Testis (tissue), 3 donors: ENCODE data around the gene CASR. TPM values are rescaled to one million over a fixed set of nuclear protein-coding genes. Genes with fewer than 3 reads are reported as not detected.

Experiments
- DNase-seq: peaks from one replicate; pipeline ENCODE4 v3.0.0-alpha.2; 2019
- H3K27ac ChIP-seq, 2 donors: fragments of 200-600 bp; sonication (generic); one replicate each; pipeline ENCODE4 v1.5.1; 2019
- H3K27me3 ChIP-seq: fragments of 200-600 bp; sonication (generic); one replicate; pipeline ENCODE4 v1.5.1; 2019
- H3K36me3 ChIP-seq: fragments of 200-600 bp; sonication (generic); one replicate; pipeline ENCODE4 v1.5.1; 2017; ENCODE audit warnings: low read depth; ENCODE audit errors: missing control alignments
- H3K4me1 ChIP-seq: fragments of 200-600 bp; sonication (generic); one replicate; pipeline ENCODE4 v1.5.1; 2019
- H3K4me3 ChIP-seq, 2 donors: fragments of 200-600 bp; sonication (generic); one replicate each; pipeline ENCODE4 v1.5.1; 2017 to 2019
- H3K9me3 ChIP-seq: fragments of 200-600 bp; sonication (generic); one replicate; pipeline ENCODE4 v1.5.1; 2017
- CTCF ChIP-seq, 3 experiments: fragments of 450-650 bp in 2 of 3; fragments of 200-600 bp in 1 of 3; sonication (generic) in 1 of 3; IDR thresholded peaks; one replicate each; pipeline ENCODE4 v1.5.1; 2016 to 2019; ENCODE audit warnings: antibody characterized with exemption in 3 of 3, mild to moderate bottlenecking in 2 of 3, moderate library complexity in 1 of 3
- POLR2A ChIP-seq: fragments of 450-650 bp; IDR thresholded peaks from one replicate; pipeline ENCODE4 v1.6.1; 2017; ENCODE audit warnings: antibody characterized with exemption, mild to moderate bottlenecking, moderate library complexity
- WGBS, 2 donors: methylation state at CpG; one replicate each; pipeline ENCODE4 v1.1.5; 2018; 5-methylcytosine and 5-hydroxymethylcytosine counted together
- intact Hi-C: fragments of 100-400 bp; cut with DNase I; formaldehyde crosslinking; loops from one replicate; pipeline ENCODE4 v1.15.1; 2023; ENCODE audit warnings: low total_unique reads
- polyA plus RNA-seq: library from polyadenylated mRNA; stranded (reverse); fragments of 350-450 nt; fragmentation: Illumina TruSeq; extraction: RNeasy Lipid Tissue Mini Kit (QIAGEN cat#74804); gene quantifications from one replicate; pipeline ENCODE4 v1.2.3, GENCODE V29; 2014; ENCODE audit warnings: low read depth, low replicate concordance; ENCODE audit not compliant: insufficient read depth
- total RNA-seq, 2 donors: library from RNA; depleted of rRNA; stranded (reverse); fragments of >200 nt; gene quantifications; one replicate each; pipeline ENCODE4 v1.2.3, GENCODE V29; 2016

CASR gene
- total and polyA plus RNA-seq, 3 donors from 2014 or later: 0.30 to 1.4 (median 1.2) TPM

GRCh38 chr3:122251428-122251827, 68.0 kb downstream of the CASR start:
- H3K4me3 ChIP-seq: no peak overlapping the region
- WGBS, 2 donors: 53 to 65% methylated on average over 3 of the region's 3 CpGs
- no peak for TF ChIP-seq CTCF (IDR thresholded peaks at IDR 0.05)
- TF ChIP-seq POLR2A: no peak
- no peaks in the 10 kb centered on the region for H3K27me3 ChIP-seq
- no peaks in the 10 kb centered on the region for H3K4me1 ChIP-seq
- no peaks in the 10 kb centered on the region for H3K9me3 ChIP-seq
- intact Hi-C loops: no loop called here
- no peaks in the 10 kb centered on the region for H3K36me3 ChIP-seq
- no peak overlapping the region for H3K27ac ChIP-seq
- DNase-seq: no peak

GRCh38 chr3:122253581-122253980, 70.1 kb downstream of the CASR start:
- Histone ChIP-seq H3K9me3 (no peaks in the 10 kb centered on the region), H3K27me3 (no peaks in the 10 kb centered on the region), H3K4me3 (no peak overlapping the region), H3K4me1 (no peaks in the 10 kb centered on the region), H3K27ac (no peak overlapping the region), H3K36me3 (no peaks in the 10 kb centered on the region)
- intact Hi-C loops: no loop called here
- WGBS, 2 donors: 62 to 65% methylated on average over 1 of the region's 1 CpG
- TF ChIP-seq CTCF (IDR thresholded peaks at IDR 0.05) (no peak), POLR2A (no peak)
- DNase-seq: no peak

- intact Hi-C loops: no loop called here
- Histone ChIP-seq H3K27me3 (no peaks in the 10 kb centered on the region), H3K4me1 (no peaks in the 10 kb centered on the region), H3K36me3 (no peaks in the 10 kb centered on the region), H3K9me3 (no peaks in the 10 kb centered on the region), H3K4me3 (no peak overlapping the region), H3K27ac (no peak overlapping the region)
- DNase-seq: no peak
- WGBS, 2 donors: 18 to 26% methylated on average over 1 of the region's 1 CpG
- TF ChIP-seq POLR2A (no peak), CTCF (IDR thresholded peaks at IDR 0.05) (no peak)
These were observed 72.4 kb downstream of the CASR start for GRCh38 chr3:122255757-122256439.

- Histone ChIP-seq H3K4me3 (no peak overlapping the region), H3K27me3 (no peaks in the 10 kb centered on the region), H3K27ac (no peak overlapping the region), H3K9me3 (no peaks in the 10 kb centered on the region), H3K4me1 (no peaks in the 10 kb centered on the region), H3K36me3 (no peaks in the 10 kb centered on the region)
- WGBS, 2 donors: 72 to 74% methylated on average over 7 of the region's 7 CpGs
- intact Hi-C loops: no loop called here
- no peak for DNase-seq
- no peak for TF ChIP-seq POLR2A
- TF ChIP-seq CTCF (IDR thresholded peaks at IDR 0.05): no peak
These were observed 74.3 kb downstream of the CASR start for GRCh38 chr3:122257644-122258364.
